ENCODE results near the gene RDX. TPM values are rescaled to one million over a fixed set of nuclear protein-coding genes. Genes with fewer than 3 reads are reported as not detected.

The RDX gene
- total RNA-seq, 1 donor from 2014 or later, result 149 TPM

GRCh38 chr11:110268441-110268840, 28.0 kb downstream of the RDX start:
- H3K27ac Mint-ChIP-seq (ENCODE audit: unreplicated experiment), result no peak overlapping the region
- peaks cover 16% of the 10 kb centered on the region for H3K4me1 Mint-ChIP-seq (ENCODE audit: low read depth)
- peaks cover 14% of the 10 kb centered on the region for H3K36me3 Mint-ChIP-seq (ENCODE audit: low read depth)
- H3K4me3 Mint-ChIP-seq (ENCODE audit: unreplicated experiment), result no peak overlapping the region
- TF ChIP-seq CTCF (IDR thresholded peaks at IDR 0.05), result no peak
- H3K27me3 Mint-ChIP-seq (ENCODE audit: low read depth), result no peaks in the 10 kb centered on the region
- H3K9me3 Mint-ChIP-seq (ENCODE audit: low read depth), result no peaks in the 10 kb centered on the region
- DNase-seq (ENCODE audit: low spot score), result no peak

- DNase-seq (ENCODE audit: low spot score), result no peak
- no peaks in the 10 kb centered on the region for H3K27me3 Mint-ChIP-seq (ENCODE audit: low read depth)
- H3K36me3 Mint-ChIP-seq (ENCODE audit: low read depth), result peaks cover 25% of the 10 kb centered on the region
These were observed 34.4 kb downstream of the RDX start for GRCh38 chr11:110262072-110262403.

GRCh38 chr11:110261195-110262071, 35.0 kb downstream of the RDX start:
- no peak for DNase-seq (ENCODE audit: low spot score)
- no peaks in the 10 kb centered on the region for H3K27me3 Mint-ChIP-seq (ENCODE audit: low read depth)
- no peaks in the 10 kb centered on the region for H3K9me3 Mint-ChIP-seq (ENCODE audit: low read depth)
- no peak for TF ChIP-seq CTCF (IDR thresholded peaks at IDR 0.05)
- H3K4me3 Mint-ChIP-seq (ENCODE audit: unreplicated experiment), result no peak overlapping the region
- peaks cover 34% of the 10 kb centered on the region for H3K4me1 Mint-ChIP-seq (ENCODE audit: low read depth)
- no peak overlapping the region for H3K27ac Mint-ChIP-seq (ENCODE audit: unreplicated experiment)
- H3K36me3 Mint-ChIP-seq (ENCODE audit: low read depth), result peaks cover 25% of the 10 kb centered on the region

More at GRCh38 chr11:110262072-110262403, 34.4 kb downstream of the RDX start:
- Mint-ChIP-seq H3K4me1 (ENCODE audit: low read depth) (peaks cover 32% of the 10 kb centered on the region), H3K4me3 (ENCODE audit: unreplicated experiment) (no peak overlapping the region), H3K9me3 (ENCODE audit: low read depth) (no peaks in the 10 kb centered on the region), H3K27ac (ENCODE audit: unreplicated experiment) (peak overlapping the region; percentile 24)
- no peak for TF ChIP-seq CTCF (IDR thresholded peaks at IDR 0.05)

GRCh38 chr11:110253525-110253924, 42.9 kb downstream of the RDX start:
- H3K9me3 Mint-ChIP-seq (ENCODE audit: low read depth), result no peaks in the 10 kb centered on the region
- H3K4me1 Mint-ChIP-seq (ENCODE audit: low read depth), result peaks cover 39% of the 10 kb centered on the region
- no peak overlapping the region for H3K4me3 Mint-ChIP-seq (ENCODE audit: unreplicated experiment)
- H3K36me3 Mint-ChIP-seq (ENCODE audit: low read depth), result peaks cover 10% of the 10 kb centered on the region
- H3K27ac Mint-ChIP-seq (ENCODE audit: unreplicated experiment), result no peak overlapping the region
- DNase-seq (ENCODE audit: low spot score), result no peak
- TF ChIP-seq CTCF (IDR thresholded peaks at IDR 0.05), result no peak
- H3K27me3 Mint-ChIP-seq (ENCODE audit: low read depth), result no peaks in the 10 kb centered on the region

GRCh38 chr11:110251836-110252235, 44.6 kb downstream of the RDX start:
- H3K36me3 Mint-ChIP-seq (ENCODE audit: low read depth), result peaks cover 9% of the 10 kb centered on the region
- no peaks in the 10 kb centered on the region for H3K9me3 Mint-ChIP-seq (ENCODE audit: low read depth)
- H3K27me3 Mint-ChIP-seq (ENCODE audit: low read depth), result no peaks in the 10 kb centered on the region
- H3K27ac Mint-ChIP-seq (ENCODE audit: unreplicated experiment), result peak overlapping the region; percentile 59
- no peak for DNase-seq (ENCODE audit: low spot score)
- H3K4me3 Mint-ChIP-seq (ENCODE audit: unreplicated experiment), result no peak overlapping the region
- H3K4me1 Mint-ChIP-seq (ENCODE audit: low read depth), result peaks cover 27% of the 10 kb centered on the region
- no peak for TF ChIP-seq CTCF (IDR thresholded peaks at IDR 0.05)
